ENCODE measurements around the gene CHD5.

- TF ChIP-seq CTCF (IDR thresholded peaks at IDR 0.05) (no peak), POLR2AphosphoS5 (IDR thresholded peaks at IDR 0.05) (no peak), POLR2A (IDR thresholded peaks at IDR 0.05) (no peak)
Observed at GRCh38 chr1:6212193-6212959, 32.3 kb upstream of the CHD5 start.
